ENCODE data around the gene SCFD2. TPM values are rescaled to one million over a fixed set of nuclear protein-coding genes. Genes with fewer than 3 reads are reported as not detected.

The SCFD2 gene
- total RNA-seq, 1 experiment from 2014 or later, result 7.4 TPM

DNA sequence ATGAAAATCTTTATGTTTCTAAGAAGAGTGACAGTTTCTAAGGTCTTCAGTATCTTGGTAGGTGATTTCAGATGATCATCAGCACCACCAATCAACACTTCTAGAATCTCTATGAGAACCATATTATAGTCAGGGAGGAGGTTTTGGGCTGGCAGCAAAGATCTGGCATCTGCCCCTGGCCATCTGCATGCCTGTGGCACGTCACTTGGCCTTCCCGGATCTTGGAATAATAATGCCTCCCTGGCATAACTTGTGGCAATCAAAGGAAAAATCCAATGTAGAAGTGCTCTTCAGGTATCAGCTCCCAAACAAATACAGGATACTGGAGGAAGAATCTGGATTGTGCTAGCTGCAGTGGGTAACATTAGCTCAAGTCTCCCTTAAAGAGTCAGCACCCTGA, 446.4 kb downstream of the SCFD2 start:
- no peak for TF ChIP-seq SIN3A (IDR thresholded peaks at IDR 0.05; ENCODE audit: borderline replicate concordance, insufficient read depth, low read depth, low read length)
- no peaks in the 10 kb centered on the region for H3K36me3 ChIP-seq (ENCODE audit: control insufficient read depth, insufficient read depth, low read length)
- in situ Hi-C loops (cut with HindIII; ENCODE audit: low pct_unique_long_range_greater_than_20kb, low sequenced_read_pairs), result no loop called here
- H3K27ac ChIP-seq (ENCODE audit: low read length), result no peak overlapping the region
- ATAC-seq (no peak), DNase-seq (ENCODE audit: low read depth, low spot score) (no peak)
- H3K4me3 ChIP-seq (ENCODE audit: low read depth in 2 of 2, low read length in 2 of 2), result no peak overlapping the region
- ChIA-PET POLR2A (no interaction called here), CTCF (no interaction called here)
- H3K4me1 ChIP-seq (ENCODE audit: control insufficient read depth, insufficient read depth, low read length), result no peaks in the 10 kb centered on the region
- no peaks in the 10 kb centered on the region for H3K27me3 ChIP-seq (ENCODE audit: control insufficient read depth, insufficient read depth, low read length)
- no peaks in the 10 kb centered on the region for H3K9me3 ChIP-seq (ENCODE audit: control insufficient read depth, insufficient read depth, low read depth, low read length)
- intact Hi-C loops (cut with micrococcal nuclease; ENCODE audit: unreplicated experiment), result no loop called here
- no TSS peak for BruUV-seq (replicated peaks)

GRCh38 chr4:52917817-52918216, 448.0 kb downstream of the SCFD2 start:
- ChIA-PET POLR2A (no interaction called here), CTCF (no interaction called here)
- ATAC-seq (no peak), DNase-seq (ENCODE audit: low read depth, low spot score) (no peak)
- Histone ChIP-seq H3K27me3 (ENCODE audit: control insufficient read depth, insufficient read depth, low read length) (no peaks in the 10 kb centered on the region), H3K36me3 (ENCODE audit: control insufficient read depth, insufficient read depth, low read length) (no peaks in the 10 kb centered on the region), H3K9me3 (ENCODE audit: control insufficient read depth, insufficient read depth, low read depth, low read length) (no peaks in the 10 kb centered on the region), H3K4me3 (ENCODE audit: low read depth in 2 of 2, low read length in 2 of 2) (no peak overlapping the region), H3K4me1 (ENCODE audit: control insufficient read depth, insufficient read depth, low read length) (no peaks in the 10 kb centered on the region), H3K27ac (ENCODE audit: low read length) (no peak overlapping the region)
- TF ChIP-seq POLR2AphosphoS5 (IDR thresholded peaks at IDR 0.05; ENCODE audit: low read depth, low read length) (no peak), SIN3A (IDR thresholded peaks at IDR 0.05; ENCODE audit: borderline replicate concordance, insufficient read depth, low read depth, low read length) (no peak), TCF7L2 (IDR thresholded peaks at IDR 0.05; ENCODE audit: low read depth, low read length) (no peak), REST (IDR thresholded peaks at IDR 0.05; ENCODE audit: insufficient read depth in 1 of 2, low read depth in 2 of 2, low read length in 1 of 2) (no peak)
- TF ChIP-seq, protein P1, sequence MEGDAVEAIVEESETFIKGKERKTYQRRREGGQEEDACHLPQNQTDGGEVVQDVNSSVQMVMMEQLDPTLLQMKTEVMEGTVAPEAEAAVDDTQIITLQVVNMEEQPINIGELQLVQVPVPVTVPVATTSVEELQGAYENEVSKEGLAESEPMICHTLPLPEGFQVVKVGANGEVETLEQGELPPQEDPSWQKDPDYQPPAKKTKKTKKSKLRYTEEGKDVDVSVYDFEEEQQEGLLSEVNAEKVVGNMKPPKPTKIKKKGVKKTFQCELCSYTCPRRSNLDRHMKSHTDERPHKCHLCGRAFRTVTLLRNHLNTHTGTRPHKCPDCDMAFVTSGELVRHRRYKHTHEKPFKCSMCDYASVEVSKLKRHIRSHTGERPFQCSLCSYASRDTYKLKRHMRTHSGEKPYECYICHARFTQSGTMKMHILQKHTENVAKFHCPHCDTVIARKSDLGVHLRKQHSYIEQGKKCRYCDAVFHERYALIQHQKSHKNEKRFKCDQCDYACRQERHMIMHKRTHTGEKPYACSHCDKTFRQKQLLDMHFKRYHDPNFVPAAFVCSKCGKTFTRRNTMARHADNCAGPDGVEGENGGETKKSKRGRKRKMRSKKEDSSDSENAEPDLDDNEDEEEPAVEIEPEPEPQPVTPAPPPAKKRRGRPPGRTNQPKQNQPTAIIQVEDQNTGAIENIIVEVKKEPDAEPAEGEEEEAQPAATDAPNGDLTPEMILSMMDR (IDR thresholded peaks at IDR 0.05), result no peak
- intact Hi-C loops (cut with micrococcal nuclease; ENCODE audit: unreplicated experiment), result no loop called here
- in situ Hi-C loops (cut with HindIII; ENCODE audit: low pct_unique_long_range_greater_than_20kb, low sequenced_read_pairs), result no loop called here
- no TSS peak for BruUV-seq (replicated peaks)

- Histone ChIP-seq H3K36me3 (ENCODE audit: control insufficient read depth, insufficient read depth, low read length) (no peaks in the 10 kb centered on the region), H3K27ac (ENCODE audit: low read length) (no peak overlapping the region), H3K27me3 (ENCODE audit: control insufficient read depth, insufficient read depth, low read length) (no peaks in the 10 kb centered on the region), H3K9me3 (ENCODE audit: control insufficient read depth, insufficient read depth, low read depth, low read length) (no peaks in the 10 kb centered on the region), H3K4me1 (ENCODE audit: control insufficient read depth, insufficient read depth, low read length) (no peaks in the 10 kb centered on the region), H3K4me3 (ENCODE audit: low read depth in 2 of 2, low read length in 2 of 2) (no peak overlapping the region)
- TF ChIP-seq POLR2AphosphoS5 (IDR thresholded peaks at IDR 0.05; ENCODE audit: low read depth, low read length) (no peak), REST (IDR thresholded peaks at IDR 0.05; ENCODE audit: insufficient read depth in 1 of 2, low read depth in 2 of 2, low read length in 1 of 2) (no peak), SIN3A (IDR thresholded peaks at IDR 0.05; ENCODE audit: borderline replicate concordance, insufficient read depth, low read depth, low read length) (no peak), TCF7L2 (IDR thresholded peaks at IDR 0.05; ENCODE audit: low read depth, low read length) (no peak)
- TF ChIP-seq, protein P1 (IDR thresholded peaks at IDR 0.05), result no peak
- ChIA-PET POLR2A (no interaction called here), CTCF (no interaction called here)
- in situ Hi-C loops (cut with HindIII; ENCODE audit: low pct_unique_long_range_greater_than_20kb, low sequenced_read_pairs), result no loop called here
- no peak for DNase-seq (ENCODE audit: low read depth, low spot score)
- intact Hi-C loops (cut with micrococcal nuclease; ENCODE audit: unreplicated experiment), result no loop called here
- no TSS peak for BruUV-seq (replicated peaks)
- no peak for ATAC-seq
These were observed 450.0 kb downstream of the SCFD2 start for GRCh38 chr4:52915730-52916300.
